PC-3 (cell line): ENCODE data around the gene LRRC53.

Experiments used
- EZH2 ChIP-seq: fragments of 300-600 bp; sonication (generic); IDR thresholded peaks from one replicate; pipeline ENCODE4 v1.6.1; 2017; ENCODE audit warnings: antibody characterized with exemption, mild to moderate bottlenecking, low read length; ENCODE audit not compliant: unreplicated experiment
- EZH2phosphoT487 ChIP-seq: fragments of 300-600 bp; sonication (generic); IDR thresholded peaks from 2 replicates; pipeline ENCODE4 v1.6.1; 2018; ENCODE audit warnings: mild to moderate bottlenecking, antibody characterized with exemption, low read length, borderline replicate concordance
- TF ChIP-seq, protein P1 (sequence below): fragments of 300-600 bp; sonication (generic); conservative IDR thresholded peaks from 2 replicates; pipeline ENCODE4 v1.5.1; 2017; ENCODE audit warnings: antibody characterized with exemption, low read depth, mild to moderate bottlenecking, low read length

DNA sequence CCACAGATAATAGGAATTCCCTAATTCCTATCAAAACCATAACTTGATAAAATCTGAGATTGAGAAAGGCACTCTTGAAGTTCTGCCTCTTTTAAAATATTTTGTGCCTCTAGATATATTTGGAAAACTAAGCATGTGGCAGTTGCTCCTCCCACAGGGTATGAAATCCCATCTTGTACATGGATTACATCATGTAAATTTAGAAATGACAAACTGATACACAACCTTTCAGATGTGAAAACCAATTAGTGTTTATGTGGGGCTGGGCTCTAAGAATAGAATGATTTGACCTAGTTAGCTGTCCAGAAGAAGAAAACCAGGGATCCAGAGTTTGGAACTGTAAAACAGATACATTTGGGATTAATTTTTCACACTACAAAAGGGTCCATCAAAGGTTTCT, 15.7 kb downstream of the LRRC53 start:
- TF ChIP-seq, protein P1, sequence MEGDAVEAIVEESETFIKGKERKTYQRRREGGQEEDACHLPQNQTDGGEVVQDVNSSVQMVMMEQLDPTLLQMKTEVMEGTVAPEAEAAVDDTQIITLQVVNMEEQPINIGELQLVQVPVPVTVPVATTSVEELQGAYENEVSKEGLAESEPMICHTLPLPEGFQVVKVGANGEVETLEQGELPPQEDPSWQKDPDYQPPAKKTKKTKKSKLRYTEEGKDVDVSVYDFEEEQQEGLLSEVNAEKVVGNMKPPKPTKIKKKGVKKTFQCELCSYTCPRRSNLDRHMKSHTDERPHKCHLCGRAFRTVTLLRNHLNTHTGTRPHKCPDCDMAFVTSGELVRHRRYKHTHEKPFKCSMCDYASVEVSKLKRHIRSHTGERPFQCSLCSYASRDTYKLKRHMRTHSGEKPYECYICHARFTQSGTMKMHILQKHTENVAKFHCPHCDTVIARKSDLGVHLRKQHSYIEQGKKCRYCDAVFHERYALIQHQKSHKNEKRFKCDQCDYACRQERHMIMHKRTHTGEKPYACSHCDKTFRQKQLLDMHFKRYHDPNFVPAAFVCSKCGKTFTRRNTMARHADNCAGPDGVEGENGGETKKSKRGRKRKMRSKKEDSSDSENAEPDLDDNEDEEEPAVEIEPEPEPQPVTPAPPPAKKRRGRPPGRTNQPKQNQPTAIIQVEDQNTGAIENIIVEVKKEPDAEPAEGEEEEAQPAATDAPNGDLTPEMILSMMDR: no peak
- TF ChIP-seq EZH2phosphoT487 (no peak), EZH2 (no peak)
